ENCODE results near the gene TRNP1.

Gene TRNP1

GRCh38 chr1:27000817-27001460 is 7.4 kb downstream of the TRNP1 start:
- DNase-seq = no peak

- peak in 37 of 51 donors; percentile 5 to 70 (median 41) for DNase-seq
Observed at GRCh38 chr1:27001570-27002360, 8.3 kb downstream of the TRNP1 start.

- no peak for DNase-seq
Observed at GRCh38 chr1:27003745-27004470, 10.4 kb downstream of the TRNP1 start.

GRCh38 chr1:27004471-27005165 is 11.1 kb downstream of the TRNP1 start:
- no peak for DNase-seq

- DNase-seq = no peak
Observed at GRCh38 chr1:27005166-27005530, 11.7 kb downstream of the TRNP1 start.

- no peak for DNase-seq
Observed at GRCh38 chr1:27005648-27006496, 12.4 kb downstream of the TRNP1 start.

GRCh38 chr1:27006683-27007082 is 13.2 kb downstream of the TRNP1 start:
- DNase-seq = no peak

- no peak for DNase-seq
Observed at GRCh38 chr1:27007909-27008582, 14.6 kb downstream of the TRNP1 start.

- no peak for DNase-seq
Observed at GRCh38 chr1:27009601-27010197, 16.2 kb downstream of the TRNP1 start.

- no peak for DNase-seq
Observed at GRCh38 chr1:27010226-27010994, 16.9 kb downstream of the TRNP1 start.

- DNase-seq = peak in 6 of 51 donors; percentile 7 to 66 (median 16)
Observed at GRCh38 chr1:27011058-27011764, 17.7 kb downstream of the TRNP1 start.

GRCh38 chr1:27011976-27012563 is 18.6 kb downstream of the TRNP1 start:
- DNase-seq = no peak

- DNase-seq = no peak
Observed at GRCh38 chr1:27015260-27015659, 21.8 kb downstream of the TRNP1 start.

- DNase-seq = no peak
Observed at GRCh38 chr1:27016376-27016775, 22.9 kb downstream of the TRNP1 start.

- DNase-seq = no peak
Observed at GRCh38 chr1:27017207-27017606, 23.7 kb downstream of the TRNP1 start.

- no peak for DNase-seq
Observed at GRCh38 chr1:27018316-27018715, 24.8 kb downstream of the TRNP1 start.

- no peak for DNase-seq
Observed at GRCh38 chr1:27021354-27022031, 28.0 kb downstream of the TRNP1 start.

Data from hypothalamus (tissue), 51 donors.